ENCODE results near the gene FLNB. TPM values are rescaled to one million over a fixed set of nuclear protein-coding genes. Genes with fewer than 3 reads are reported as not detected.

FLNB gene
- polyA plus RNA-seq, 1 of the 3 experiments (the other 2 are of a cell fraction) = 127 TPM

DNA sequence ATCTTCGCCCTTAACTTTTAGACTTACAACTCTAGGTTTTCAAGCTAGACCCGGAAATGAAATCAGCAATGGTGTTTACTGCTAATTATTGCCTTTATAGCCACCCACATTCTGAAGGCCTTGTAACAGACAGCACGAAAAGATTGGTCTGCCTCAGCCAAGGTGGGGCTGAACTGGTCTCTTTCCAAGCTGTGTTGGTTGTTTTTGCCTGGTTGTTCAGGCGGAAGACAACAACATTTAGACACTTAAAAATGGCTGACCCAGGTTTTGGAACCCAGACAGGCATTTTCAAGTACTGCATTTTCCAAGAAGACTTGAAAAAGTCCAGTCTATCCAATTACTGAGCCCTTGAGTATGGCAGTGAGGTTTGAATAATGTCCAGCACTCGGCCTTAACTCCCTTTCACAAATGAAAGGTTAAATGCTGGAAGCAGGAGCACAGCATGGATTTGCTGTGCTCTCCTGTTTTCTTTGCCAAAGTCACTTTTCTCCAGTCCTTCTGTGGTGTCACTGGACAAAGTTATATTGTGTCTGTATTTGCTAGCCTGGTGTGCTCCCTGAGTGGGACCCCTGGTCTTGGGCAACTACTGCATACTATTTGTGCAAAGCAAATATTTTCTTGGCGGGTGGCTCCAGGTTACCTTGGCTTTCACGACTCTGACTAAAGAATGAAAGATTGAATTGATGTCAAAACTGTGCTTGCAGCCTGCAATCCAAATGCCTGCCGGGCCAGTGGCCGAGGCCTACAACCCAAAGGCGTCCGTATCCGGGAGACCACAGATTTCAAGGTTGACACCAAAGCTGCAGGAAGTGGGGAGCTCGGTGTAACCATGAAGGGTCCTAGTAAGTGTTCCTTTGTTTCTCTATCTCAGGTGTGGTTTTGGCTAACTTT lies 93.5 kb downstream of the FLNB start:
- Histone ChIP-seq H3K4me1 (ENCODE audit: control insufficient read depth in 1 of 2, insufficient read depth in 2 of 2, low read depth in 1 of 2, low read length in 1 of 2) (no peaks in the 10 kb centered on the region), H3K4me3 (ENCODE audit: low read depth in 2 of 2, low read length in 1 of 2) (no peak overlapping the region), H3K9ac (no peak overlapping the region), H3K9me2 (no peaks in the 10 kb centered on the region), H3K36me3 (replicated peaks in 1 of 2; ENCODE audit: control insufficient read depth in 1 of 2, insufficient read depth in 2 of 2, low read length in 1 of 2) (peaks cover 70 to 81% of the 10 kb centered on the region in 2 experiments), H3F3A (replicated peaks; ENCODE audit: insufficient read depth) (no peaks in the 10 kb centered on the region), H3K79me2 (ENCODE audit: insufficient read depth) (peaks cover 3% of the 10 kb centered on the region; the same call in 1 of the 2 replicates), H3K27ac (ENCODE audit: low read depth in 2 of 2, low read length in 1 of 2) (no peak overlapping the region), H4K20me1 (ENCODE audit: insufficient read depth) (no peaks in the 10 kb centered on the region), H3K27me3 (ENCODE audit: insufficient read depth) (no peaks in the 10 kb centered on the region), H3K4me2 (no peak overlapping the region), H3K9me3 (no peaks in the 10 kb centered on the region), H2AFZ (ENCODE audit: low read depth) (no peak overlapping the region)
- no peak for DNase-seq
- no peak for TF ChIP-seq RAD21 (IDR thresholded peaks at IDR 0.05; ENCODE audit: low read length)
- no peak for TF ChIP-seq RCOR1 (IDR thresholded peaks at IDR 0.05; ENCODE audit: low read length)
- no peak for TF ChIP-seq YY1 (IDR thresholded peaks at IDR 0.05; ENCODE audit: low read depth)
- WGBS (ENCODE audit: low lambda C conversion rate) = 93% methylated on average over 13 of the region's 13 CpGs
- ChIA-PET POLR2A (no interaction called here), CTCF (interaction anchor here (0.7 kb wide), 1 partner anchor 21 kb away, joined by 3 read pairs; no protein-coding TSS in a partner anchor)

- no peaks in the 10 kb centered on the region for H3K27me3 ChIP-seq (ENCODE audit: insufficient read depth)
- H3K9me3 ChIP-seq = no peaks in the 10 kb centered on the region
- H3K4me3 ChIP-seq (ENCODE audit: low read depth in 2 of 2, low read length in 1 of 2) = no peak overlapping the region
- H3K4me2 ChIP-seq = no peak overlapping the region
- H3K9me2 ChIP-seq = no peaks in the 10 kb centered on the region
- H3K27ac ChIP-seq (ENCODE audit: low read depth in 2 of 2, low read length in 1 of 2) = no peak overlapping the region
- CTCF ChIA-PET = no interaction called here
- H4K20me1 ChIP-seq (ENCODE audit: insufficient read depth) = no peaks in the 10 kb centered on the region
- POLR2A ChIA-PET = no interaction called here
- H2AFZ ChIP-seq (ENCODE audit: low read depth) = no peak overlapping the region
- 95% methylated on average over 4 of the region's 4 CpGs for WGBS (ENCODE audit: low lambda C conversion rate)
- no peak for DNase-seq
- H3K4me1 ChIP-seq (ENCODE audit: control insufficient read depth in 1 of 2, insufficient read depth in 2 of 2, low read depth in 1 of 2, low read length in 1 of 2) = no peaks in the 10 kb centered on the region
- H3K79me2 ChIP-seq (ENCODE audit: insufficient read depth) = peaks cover 3% of the 10 kb centered on the region; the same call in 1 of the 2 replicates
- peaks cover 66 to 80% of the 10 kb centered on the region in 2 experiments for H3K36me3 ChIP-seq (replicated peaks in 1 of 2; ENCODE audit: control insufficient read depth in 1 of 2, insufficient read depth in 2 of 2, low read length in 1 of 2)
- H3K9ac ChIP-seq = no peak overlapping the region
- H3F3A ChIP-seq (replicated peaks; ENCODE audit: insufficient read depth) = peaks cover 3% of the 10 kb centered on the region
- TF ChIP-seq NRF1 (IDR thresholded peaks at IDR 0.05; ENCODE audit: low read depth, low read length) (no peak), YY1 (IDR thresholded peaks at IDR 0.05; ENCODE audit: low read depth) (no peak), MXI1 (IDR thresholded peaks at IDR 0.05; ENCODE audit: low read depth, low read length) (no peak), EZH2phosphoT487 (IDR thresholded peaks at IDR 0.05; ENCODE audit: borderline replicate concordance, low read depth) (no peak)
These were observed 94.1 kb downstream of the FLNB start for GRCh38 chr3:58102390-58102750.

- H3K27me3 ChIP-seq (ENCODE audit: insufficient read depth) = no peaks in the 10 kb centered on the region
- H3K36me3 ChIP-seq (replicated peaks in 1 of 2; ENCODE audit: control insufficient read depth in 1 of 2, insufficient read depth in 2 of 2, low read length in 1 of 2) = peaks cover 67 to 80% of the 10 kb centered on the region in 2 experiments
- no peak for TF ChIP-seq NFIC (IDR thresholded peaks at IDR 0.05; ENCODE audit: borderline replicate concordance)
- no peak for TF ChIP-seq POLR2AphosphoS5 (IDR thresholded peaks at IDR 0.05; ENCODE audit: low read depth, low read length)
- TF ChIP-seq, protein P1, sequence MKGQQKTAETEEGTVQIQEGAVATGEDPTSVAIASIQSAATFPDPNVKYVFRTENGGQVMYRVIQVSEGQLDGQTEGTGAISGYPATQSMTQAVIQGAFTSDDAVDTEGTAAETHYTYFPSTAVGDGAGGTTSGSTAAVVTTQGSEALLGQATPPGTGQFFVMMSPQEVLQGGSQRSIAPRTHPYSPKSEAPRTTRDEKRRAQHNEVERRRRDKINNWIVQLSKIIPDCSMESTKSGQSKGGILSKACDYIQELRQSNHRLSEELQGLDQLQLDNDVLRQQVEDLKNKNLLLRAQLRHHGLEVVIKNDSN (IDR thresholded peaks at IDR 0.05; ENCODE audit: borderline replicate concordance, low read depth) = no peak
- TF ChIP-seq EZH2phosphoT487 (IDR thresholded peaks at IDR 0.05; ENCODE audit: borderline replicate concordance, low read depth) = no peak
- TF ChIP-seq TCF12 (IDR thresholded peaks at IDR 0.05) = no peak
- no peak for TF ChIP-seq FOSL2 (IDR thresholded peaks at IDR 0.05; ENCODE audit: borderline replicate concordance, low read depth)
- H3K4me1 ChIP-seq (ENCODE audit: control insufficient read depth in 1 of 2, insufficient read depth in 2 of 2, low read depth in 1 of 2, low read length in 1 of 2) = no peaks in the 10 kb centered on the region
- no peak for DNase-seq
- no peak overlapping the region for H3K4me3 ChIP-seq (ENCODE audit: low read depth in 2 of 2, low read length in 1 of 2)
- 97% methylated on average over 10 of the region's 10 CpGs for WGBS (ENCODE audit: low lambda C conversion rate)
- H3K27ac ChIP-seq (ENCODE audit: low read depth in 2 of 2, low read length in 1 of 2) = no peak overlapping the region
- H4K20me1 ChIP-seq (ENCODE audit: insufficient read depth) = no peaks in the 10 kb centered on the region
- H3K4me2 ChIP-seq = no peak overlapping the region
- H3K9me3 ChIP-seq = no peaks in the 10 kb centered on the region
- POLR2A ChIA-PET = no interaction called here
- peaks cover 3% of the 10 kb centered on the region; the same call in 1 of the 2 replicates for H3K79me2 ChIP-seq (ENCODE audit: insufficient read depth)
- H3F3A ChIP-seq (replicated peaks; ENCODE audit: insufficient read depth) = peaks cover 5% of the 10 kb centered on the region
- H2AFZ ChIP-seq (ENCODE audit: low read depth) = no peak overlapping the region
- no peak overlapping the region for H3K9ac ChIP-seq
- CTCF ChIA-PET = no interaction called here
- no peaks in the 10 kb centered on the region for H3K9me2 ChIP-seq
These were observed 94.8 kb downstream of the FLNB start for GRCh38 chr3:58102976-58103451.

Data from SK-N-SH (cell line).